Gastroesophageal sphincter (tissue), 4 donors: Measurements from ENCODE around the gene MILR1. TPM values are rescaled to one million over a fixed set of nuclear protein-coding genes. Genes with fewer than 3 reads are reported as not detected.

Experiments
- ATAC-seq: fragments of 150-250 bp; one replicate; pipeline ENCODE4 v1.9.1; 2016; ENCODE audit warnings: mild to moderate bottlenecking, moderate library complexity
- H3K27ac ChIP-seq, 4 donors: fragments of 200-600 bp; sonication (generic) in 3 of 4; 1 replicate in 3 of 4; 2 replicates in 1 of 4; pipeline ENCODE4 v1.5.1; 2016 to 2019
- H3K27me3 ChIP-seq: fragments of 200-600 bp; sonication (generic); one replicate; pipeline ENCODE4 v1.5.1; 2019
- H3K36me3 ChIP-seq, 2 donors: fragments of 200-600 bp; sonication (generic); one replicate each; pipeline ENCODE4 v1.5.1; 2019; ENCODE audit warnings: control low read depth in 1 of 2
- H3K4me1 ChIP-seq, 3 donors: fragments of 200-600 bp; sonication (generic); 1 replicate in 2 of 3; 2 replicates in 1 of 3; pipeline ENCODE4 v1.5.1; 2016 to 2019; ENCODE audit warnings: control low read depth in 2 of 3
- H3K4me3 ChIP-seq, 2 donors: fragments of 200-600 bp; sonication (generic); one replicate each; pipeline ENCODE4 v1.5.1; 2019; ENCODE audit warnings: mild to moderate bottlenecking in 1 of 2, moderate library complexity in 1 of 2
- H3K9me3 ChIP-seq, 3 donors: fragments of 200-600 bp; sonication (generic); one replicate each; pipeline ENCODE4 v1.5.1; 2017 to 2019; ENCODE audit warnings: control low read depth in 2 of 3
- CTCF ChIP-seq, 4 experiments: fragments of 200-600 bp in 2 of 4; fragments of 450-650 bp in 2 of 4; sonication (generic) in 1 of 4; IDR thresholded peaks; one replicate each; pipeline ENCODE4 v1.5.1; 2017 to 2019; ENCODE audit warnings: antibody characterized with exemption in 4 of 4, mild to moderate bottlenecking in 2 of 4, moderate library complexity in 2 of 4
- EP300 ChIP-seq: sonication (generic); formaldehyde crosslinking; IDR thresholded peaks from one replicate; pipeline ENCODE4 v1.6.1; 2017; ENCODE audit warnings: antibody characterized with exemption, mild to moderate bottlenecking
- POLR2A ChIP-seq, 2 donors: fragments of 450-650 bp; IDR thresholded peaks; one replicate each; pipeline ENCODE4 v1.6.1; 2017; ENCODE audit warnings: antibody characterized with exemption in 2 of 2, mild to moderate bottlenecking in 2 of 2, moderate library complexity in 1 of 2
- POLR2AphosphoS5 ChIP-seq: sonication (generic); formaldehyde crosslinking; IDR thresholded peaks from one replicate; pipeline ENCODE4 v1.6.1; 2017; ENCODE audit warnings: antibody characterized with exemption
- WGBS, 2 donors: methylation state at CpG; one replicate each; pipeline ENCODE4 v1.1.5; 2018; ENCODE audit warnings: low coverage in 1 of 2; 5-methylcytosine and 5-hydroxymethylcytosine counted together
- total RNA-seq, 4 donors: library from RNA; depleted of rRNA; stranded (reverse); fragments of >200 nt; gene quantifications; one replicate each; pipeline ENCODE4 v1.1.0, GENCODE V29; 2016

Gene MILR1
- total RNA-seq, 4 donors from 2014 or later, result 3.5 to 10.1 (median 7.3) TPM; not detected in 1

GRCh38 chr17:64439956-64440355 is 9.0 kb upstream of the MILR1 start:
- peaks cover 0 to 12% (median 0%) of the 10 kb centered on the region in 3 donors for H3K9me3 ChIP-seq
- no peak overlapping the region for H3K27ac ChIP-seq
- no peak overlapping the region for H3K4me3 ChIP-seq
- no peak for ATAC-seq
- TF ChIP-seq CTCF (IDR thresholded peaks at IDR 0.05) (no peak), EP300 (no peak), POLR2AphosphoS5 (no peak), POLR2A (IDR thresholded peaks at IDR 0.05) (no peak)
- H3K4me1 ChIP-seq, result peaks cover 0 to 3% (median 0%) of the 10 kb centered on the region in 3 donors
- 85% methylated on average over 2 of the region's 2 CpGs; no CpG with 5 or more reads in 1 of the 2 donors for WGBS, 2 donors
- no peaks in the 10 kb centered on the region for H3K27me3 ChIP-seq
- H3K36me3 ChIP-seq, result no peaks in the 10 kb centered on the region

GRCh38 chr17:64441772-64442540 is 7.0 kb upstream of the MILR1 start:
- Histone ChIP-seq H3K36me3 (no peaks in the 10 kb centered on the region), H3K4me3 (no peak overlapping the region), H3K4me1 (peaks cover 0 to 3% (median 0%) of the 10 kb centered on the region in 3 donors), H3K27me3 (no peaks in the 10 kb centered on the region), H3K27ac (peak overlapping the region in 3 of 4 donors; percentile 20 to 41 (median 41)), H3K9me3 (peaks cover 0 to 12% (median 0%) of the 10 kb centered on the region in 3 donors)
- WGBS, 2 donors, result 35 to 61% methylated on average over 2 to 9 of the region's 10 CpGs
- no peak for TF ChIP-seq POLR2A (IDR thresholded peaks at IDR 0.05)
- TF ChIP-seq CTCF (IDR thresholded peaks at IDR 0.05), result no peak
- TF ChIP-seq EP300, result no peak
- no peak for TF ChIP-seq POLR2AphosphoS5
- peak; percentile 70 for ATAC-seq

DNA sequence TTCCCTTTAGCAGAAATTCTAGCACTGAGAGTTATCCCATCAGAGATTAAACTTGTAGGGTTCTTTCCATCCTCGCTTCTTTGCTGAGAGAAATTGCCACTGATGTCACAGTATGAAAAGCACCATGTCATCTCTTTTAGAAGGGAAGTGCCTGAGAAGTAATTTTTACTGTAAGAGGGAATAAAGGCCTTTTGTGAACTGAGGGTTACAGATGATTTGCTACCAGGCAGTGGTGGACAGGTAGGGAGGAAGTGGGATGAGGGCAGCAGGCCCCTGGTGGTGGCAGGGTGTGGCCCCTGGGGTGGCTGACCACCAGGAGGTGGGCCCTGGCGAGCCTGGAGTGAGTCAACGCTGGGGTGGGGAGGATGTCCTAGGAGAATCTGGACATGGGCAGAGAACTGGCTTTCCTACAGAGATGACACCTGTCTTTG is 6.4 kb upstream of the MILR1 start:
- WGBS, 2 donors, result 64 to 75% methylated on average over 1 to 3 of the region's 3 CpGs
- ATAC-seq, result peak; percentile 36
- H3K27ac ChIP-seq, result peak overlapping the region in 3 of 4 donors; percentile 20 to 41 (median 41)

GRCh38 chr17:64443086-64443760 is 5.7 kb upstream of the MILR1 start:
- H3K36me3 ChIP-seq, result no peaks in the 10 kb centered on the region
- ATAC-seq, result no peak
- no peak for TF ChIP-seq CTCF (IDR thresholded peaks at IDR 0.05)
- no peak for TF ChIP-seq POLR2AphosphoS5
- TF ChIP-seq POLR2A (IDR thresholded peaks at IDR 0.05), result no peak
- no peak for TF ChIP-seq EP300
- H3K27ac ChIP-seq, result peak overlapping the region in 3 of 4 donors; percentile 20 to 41 (median 41)
- H3K4me1 ChIP-seq, result peaks cover 0 to 3% (median 2%) of the 10 kb centered on the region in 3 donors
- H3K4me3 ChIP-seq, result no peak overlapping the region
- H3K27me3 ChIP-seq, result no peaks in the 10 kb centered on the region
- WGBS, 2 donors, result 81 to 91% methylated on average over 4 of the region's 6 CpGs
- H3K9me3 ChIP-seq, result peaks cover 0 to 2% (median 0%) of the 10 kb centered on the region in 3 donors

More for the DNA sequence above, 6.4 kb upstream of the MILR1 start:
- no peak for TF ChIP-seq POLR2A (IDR thresholded peaks at IDR 0.05)
- TF ChIP-seq POLR2AphosphoS5, result no peak
- TF ChIP-seq CTCF (IDR thresholded peaks at IDR 0.05), result no peak
- TF ChIP-seq EP300, result no peak
- Histone ChIP-seq H3K36me3 (no peaks in the 10 kb centered on the region), H3K9me3 (peaks cover 0 to 9% (median 0%) of the 10 kb centered on the region in 3 donors), H3K4me3 (no peak overlapping the region), H3K27me3 (no peaks in the 10 kb centered on the region), H3K4me1 (peaks cover 0 to 3% (median 0%) of the 10 kb centered on the region in 3 donors)
